ENCODE results near the gene EFS. TPM values are rescaled to one million over a fixed set of nuclear protein-coding genes. Genes with fewer than 3 reads are reported as not detected.

EFS gene
- total RNA-seq, 1 donor: 10.8 TPM

DNA sequence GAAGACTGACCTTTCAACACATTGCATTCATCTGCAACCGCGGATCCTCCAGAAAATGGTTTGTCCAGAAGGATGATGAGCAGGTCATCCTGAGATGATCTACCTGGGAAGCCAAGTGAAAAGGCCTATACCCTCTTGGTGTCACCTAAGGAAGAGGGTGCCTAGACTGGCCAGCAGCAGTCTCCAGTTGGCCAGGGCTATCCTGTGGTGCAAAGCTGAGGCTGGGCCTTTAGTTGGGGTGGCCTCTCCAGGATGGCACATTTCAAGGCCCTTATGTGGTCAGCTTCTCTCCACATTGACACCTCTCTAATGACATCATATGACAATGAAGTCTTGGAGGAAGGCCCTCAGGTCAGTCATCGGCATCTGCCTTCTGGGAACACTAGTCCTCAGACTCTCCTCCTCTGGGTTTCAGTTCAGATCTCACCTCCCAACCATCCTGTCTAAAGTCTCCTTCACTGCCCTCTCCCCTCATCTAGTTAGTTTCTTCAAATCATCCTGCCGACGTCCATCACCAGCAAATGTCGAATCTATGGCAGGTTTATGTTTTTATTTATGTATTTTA is 9.0 kb downstream of the EFS start:
- TF ChIP-seq, protein P1, sequence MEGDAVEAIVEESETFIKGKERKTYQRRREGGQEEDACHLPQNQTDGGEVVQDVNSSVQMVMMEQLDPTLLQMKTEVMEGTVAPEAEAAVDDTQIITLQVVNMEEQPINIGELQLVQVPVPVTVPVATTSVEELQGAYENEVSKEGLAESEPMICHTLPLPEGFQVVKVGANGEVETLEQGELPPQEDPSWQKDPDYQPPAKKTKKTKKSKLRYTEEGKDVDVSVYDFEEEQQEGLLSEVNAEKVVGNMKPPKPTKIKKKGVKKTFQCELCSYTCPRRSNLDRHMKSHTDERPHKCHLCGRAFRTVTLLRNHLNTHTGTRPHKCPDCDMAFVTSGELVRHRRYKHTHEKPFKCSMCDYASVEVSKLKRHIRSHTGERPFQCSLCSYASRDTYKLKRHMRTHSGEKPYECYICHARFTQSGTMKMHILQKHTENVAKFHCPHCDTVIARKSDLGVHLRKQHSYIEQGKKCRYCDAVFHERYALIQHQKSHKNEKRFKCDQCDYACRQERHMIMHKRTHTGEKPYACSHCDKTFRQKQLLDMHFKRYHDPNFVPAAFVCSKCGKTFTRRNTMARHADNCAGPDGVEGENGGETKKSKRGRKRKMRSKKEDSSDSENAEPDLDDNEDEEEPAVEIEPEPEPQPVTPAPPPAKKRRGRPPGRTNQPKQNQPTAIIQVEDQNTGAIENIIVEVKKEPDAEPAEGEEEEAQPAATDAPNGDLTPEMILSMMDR (IDR thresholded peaks at IDR 0.05; ENCODE audit: insufficient read depth, low read length): no peak
- H3K4me3 ChIP-seq (ENCODE audit: low read depth, low read length): no peak overlapping the region
- DNase-seq (ENCODE audit: low read depth): no peak

DNA sequence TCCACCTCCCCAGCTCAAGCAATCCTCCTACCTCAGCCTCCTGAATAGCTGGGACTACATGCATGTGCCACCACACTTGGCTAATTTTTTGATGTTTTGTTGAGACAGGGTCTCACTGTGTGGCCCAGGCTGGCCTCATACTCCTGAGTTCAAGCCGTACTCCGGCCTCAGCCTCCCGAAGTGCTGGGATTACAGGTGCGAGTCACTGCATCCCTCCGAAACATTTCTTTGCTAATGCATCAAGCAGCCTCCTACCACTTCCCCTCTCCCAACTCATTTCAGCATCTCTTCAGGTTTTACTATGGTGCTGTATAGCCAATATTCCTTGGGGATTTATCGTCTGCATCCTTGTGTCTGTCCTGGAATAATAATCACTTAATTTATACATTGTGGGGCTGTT is 10.0 kb downstream of the EFS start:
- no peak for DNase-seq (ENCODE audit: low read depth)
- TF ChIP-seq, protein P1 (IDR thresholded peaks at IDR 0.05; ENCODE audit: insufficient read depth, low read length): no peak
- H3K4me3 ChIP-seq (ENCODE audit: low read depth, low read length): no peak overlapping the region

DNA sequence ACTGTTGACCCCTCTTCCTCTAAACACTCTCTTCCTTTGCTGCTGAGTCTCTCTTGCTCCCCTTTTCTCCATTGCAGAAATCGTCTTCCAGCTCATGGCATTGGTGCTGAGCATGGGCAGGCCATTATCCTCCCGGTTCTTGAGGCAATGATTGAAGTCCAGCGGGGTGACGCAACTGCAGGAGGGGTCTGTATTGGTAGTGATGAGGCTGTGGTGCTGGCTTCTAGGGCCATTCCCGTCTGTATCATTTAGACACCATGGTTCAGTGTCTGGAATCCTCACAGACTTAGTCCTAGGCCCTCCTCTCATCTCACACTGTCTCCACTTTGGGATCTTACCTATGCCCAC is 11.6 kb downstream of the EFS start:
- TF ChIP-seq, protein P1 (IDR thresholded peaks at IDR 0.05; ENCODE audit: insufficient read depth, low read length): no peak
- no peak for DNase-seq (ENCODE audit: low read depth)
- H3K4me3 ChIP-seq (ENCODE audit: low read depth, low read length): no peak overlapping the region

DNA sequence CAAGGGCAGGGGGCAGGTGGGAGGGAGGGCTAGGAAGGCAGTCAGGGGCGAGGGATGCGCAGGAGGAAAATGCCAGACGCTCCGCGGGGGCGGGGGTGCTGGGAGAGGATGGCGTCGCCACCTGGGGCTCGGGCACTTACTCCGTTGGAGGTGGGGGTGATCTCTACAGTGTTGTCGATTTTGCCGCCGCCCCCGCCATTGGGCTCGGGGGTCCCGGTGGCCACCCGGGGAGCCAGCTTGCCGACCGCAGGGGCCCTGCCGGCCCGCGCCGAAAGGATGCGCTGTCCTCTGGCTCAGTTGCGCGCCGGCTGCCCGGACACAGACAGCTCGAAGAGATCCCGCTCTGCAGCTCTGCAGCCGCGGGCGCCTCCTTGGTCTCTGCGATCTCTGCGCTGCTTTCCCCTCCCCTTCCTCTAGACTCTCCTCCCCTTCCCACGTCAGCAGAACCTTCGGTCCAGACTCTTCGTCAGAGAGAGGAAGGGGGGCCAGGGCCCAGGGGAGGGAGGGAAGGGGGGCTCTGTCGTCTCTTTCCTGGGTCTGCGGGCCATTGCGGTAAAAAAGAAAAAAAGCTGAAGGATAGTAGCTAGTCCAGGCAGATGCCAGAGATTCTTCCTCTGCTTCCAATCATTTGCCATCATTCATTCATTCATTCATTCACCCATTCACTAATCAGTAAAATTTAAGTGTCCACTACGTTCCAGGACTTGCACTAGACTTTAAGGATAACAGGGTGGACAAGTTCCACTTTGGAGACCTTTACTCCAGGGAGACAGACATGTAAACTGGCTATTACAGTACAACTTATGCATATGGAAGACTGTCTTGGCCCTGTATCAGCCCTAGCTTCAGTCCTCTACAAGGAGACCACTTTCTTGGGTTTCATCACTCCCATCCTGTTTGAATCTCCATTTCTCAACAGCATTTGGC is 12.2 kb downstream of the EFS start, which contains the start of gene SLC22A17:
TSS of gene SLC22A17 (minus strand) at position 382 of the 927 bp plus-strand sequence.
- DNase-seq (ENCODE audit: low read depth): peak; percentile 82
- H3K4me3 ChIP-seq (ENCODE audit: low read depth, low read length): peak within 1 kb of the TSS; percentile 78
- TF ChIP-seq, protein P1 (IDR thresholded peaks at IDR 0.05; ENCODE audit: insufficient read depth, low read length): peak; percentile 31

DNA sequence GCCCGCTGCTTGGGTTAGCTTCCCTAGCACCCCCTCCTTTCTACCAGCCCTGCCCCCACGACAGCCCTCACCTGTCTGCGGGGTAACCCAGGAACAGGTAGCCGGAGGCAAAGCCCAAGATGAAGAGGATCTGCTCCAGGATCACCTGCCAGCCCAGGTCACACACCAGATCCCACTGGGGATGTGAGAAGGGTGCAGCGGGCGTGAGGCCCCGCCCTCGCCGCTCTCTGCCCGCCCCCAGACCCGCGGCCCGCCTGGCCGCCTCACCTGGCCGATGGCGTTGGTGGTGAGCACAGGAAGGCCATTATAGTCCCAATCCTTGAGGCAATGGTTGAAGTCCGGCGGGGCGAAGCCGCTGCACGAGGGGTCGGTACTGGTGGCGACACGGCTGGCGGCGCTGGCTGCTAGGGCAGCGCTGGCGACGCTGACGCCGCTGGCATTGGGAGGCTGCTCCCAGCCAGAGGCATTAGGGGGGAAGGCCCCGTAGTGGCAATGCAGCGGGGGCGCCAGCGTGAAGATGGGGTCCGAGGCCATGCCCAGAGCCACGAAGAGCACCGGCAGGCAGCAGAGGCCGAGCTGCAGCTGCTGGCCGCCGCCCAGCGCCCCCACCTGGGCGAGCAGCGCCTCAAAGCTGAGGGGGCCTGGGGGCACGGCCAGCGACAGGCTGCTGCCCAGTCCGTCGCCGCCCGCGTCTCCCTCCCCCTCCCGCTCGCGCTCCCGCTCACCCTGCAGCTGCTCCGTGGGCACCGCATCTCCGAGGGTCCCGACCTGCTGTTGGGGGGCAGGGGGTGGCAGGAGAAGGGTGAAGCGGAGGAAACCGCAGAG is 13.1 kb downstream of the EFS start:
- H3K4me3 ChIP-seq (ENCODE audit: low read depth, low read length): peak overlapping the region; percentile 78
- DNase-seq (ENCODE audit: low read depth): no peak
- TF ChIP-seq, protein P1 (IDR thresholded peaks at IDR 0.05; ENCODE audit: insufficient read depth, low read length): no peak

DNA sequence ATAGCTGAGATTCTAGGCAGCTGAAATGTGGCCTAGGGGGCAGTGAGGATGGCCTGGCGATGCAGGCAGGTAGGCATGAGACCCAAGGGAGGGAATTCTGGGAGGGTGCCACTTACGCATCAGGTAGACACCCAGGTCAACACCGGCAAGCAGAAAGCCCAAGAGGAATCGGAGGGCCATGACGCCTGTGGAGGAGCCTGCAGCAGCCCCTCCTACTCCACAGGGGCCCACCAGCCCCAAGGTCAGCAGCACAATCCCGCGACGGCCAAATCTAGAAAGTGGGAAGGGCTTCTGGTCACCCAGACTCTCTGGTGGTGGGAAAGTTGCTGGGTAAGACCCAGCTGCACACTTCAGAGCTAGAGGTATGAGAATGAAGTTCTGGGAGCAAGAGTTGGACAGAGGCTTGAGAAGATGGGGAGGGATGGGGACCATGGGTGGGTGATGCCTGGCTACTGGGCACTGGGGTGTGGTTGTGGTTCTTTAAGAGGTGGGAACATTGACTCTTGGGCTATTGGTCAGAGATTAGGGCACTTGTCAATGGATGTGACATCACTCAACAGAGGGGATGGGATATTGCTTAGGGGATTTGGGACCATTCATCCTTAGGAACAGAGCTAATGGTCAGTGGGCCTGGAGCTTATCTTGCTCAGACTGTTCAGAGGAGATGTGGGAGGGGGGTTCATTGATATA is 15.7 kb downstream of the EFS start:
- TF ChIP-seq, protein P1 (IDR thresholded peaks at IDR 0.05; ENCODE audit: insufficient read depth, low read length): no peak
- H3K4me3 ChIP-seq (ENCODE audit: low read depth, low read length): no peak overlapping the region
- DNase-seq (ENCODE audit: low read depth): no peak

All from fibroblast of the aortic adventitia (primary cell).